ENCODE results near the gene SERTAD2.

DNA sequence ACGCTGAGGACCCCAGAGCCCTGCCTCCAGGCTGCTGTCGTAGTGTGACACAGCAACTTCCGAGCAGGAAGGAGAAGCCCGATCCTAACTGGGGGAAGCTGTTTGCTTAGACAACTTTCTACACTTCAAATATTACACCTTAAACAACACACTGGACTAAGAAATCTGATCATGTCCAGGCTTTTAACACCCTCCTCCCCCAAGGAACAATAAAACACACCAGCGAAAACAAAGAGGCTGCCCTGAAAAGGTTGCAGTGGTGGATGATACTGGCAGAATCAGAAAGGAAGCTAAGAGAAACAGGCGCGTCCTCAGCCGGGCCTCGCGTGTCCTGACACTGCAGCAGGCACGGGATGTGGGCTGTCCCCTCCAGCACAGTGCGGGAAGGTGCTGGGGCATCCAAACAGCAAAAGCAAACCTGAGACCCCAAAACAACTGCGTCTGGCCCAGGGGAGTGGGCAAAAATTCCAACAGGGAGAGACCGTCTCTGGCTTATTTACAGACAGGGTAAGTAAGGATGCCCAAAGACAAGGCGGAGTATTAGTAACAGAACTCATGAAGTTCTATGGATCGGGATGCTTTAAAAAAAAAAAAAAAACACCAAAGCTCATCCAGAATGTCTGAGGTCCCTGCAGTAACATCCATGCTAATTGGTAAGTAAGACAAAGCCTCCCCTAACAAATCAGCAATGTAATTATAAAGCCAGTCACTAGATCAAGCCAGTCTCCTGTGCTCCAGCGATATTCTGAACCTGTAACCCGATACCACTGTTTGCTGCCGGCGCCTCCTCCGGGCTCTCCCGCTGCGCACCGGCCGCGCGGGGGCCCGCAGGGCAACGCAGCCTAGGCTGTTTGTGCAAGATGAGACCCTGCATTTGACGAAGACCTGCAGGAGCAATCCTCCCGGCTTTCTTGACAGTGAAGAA, 9.0 kb downstream of the SERTAD2 start:
- TF ChIP-seq POLR2AphosphoS5 (IDR thresholded peaks at IDR 0.05), result peak; percentile 54
- TF ChIP-seq, protein P1, sequence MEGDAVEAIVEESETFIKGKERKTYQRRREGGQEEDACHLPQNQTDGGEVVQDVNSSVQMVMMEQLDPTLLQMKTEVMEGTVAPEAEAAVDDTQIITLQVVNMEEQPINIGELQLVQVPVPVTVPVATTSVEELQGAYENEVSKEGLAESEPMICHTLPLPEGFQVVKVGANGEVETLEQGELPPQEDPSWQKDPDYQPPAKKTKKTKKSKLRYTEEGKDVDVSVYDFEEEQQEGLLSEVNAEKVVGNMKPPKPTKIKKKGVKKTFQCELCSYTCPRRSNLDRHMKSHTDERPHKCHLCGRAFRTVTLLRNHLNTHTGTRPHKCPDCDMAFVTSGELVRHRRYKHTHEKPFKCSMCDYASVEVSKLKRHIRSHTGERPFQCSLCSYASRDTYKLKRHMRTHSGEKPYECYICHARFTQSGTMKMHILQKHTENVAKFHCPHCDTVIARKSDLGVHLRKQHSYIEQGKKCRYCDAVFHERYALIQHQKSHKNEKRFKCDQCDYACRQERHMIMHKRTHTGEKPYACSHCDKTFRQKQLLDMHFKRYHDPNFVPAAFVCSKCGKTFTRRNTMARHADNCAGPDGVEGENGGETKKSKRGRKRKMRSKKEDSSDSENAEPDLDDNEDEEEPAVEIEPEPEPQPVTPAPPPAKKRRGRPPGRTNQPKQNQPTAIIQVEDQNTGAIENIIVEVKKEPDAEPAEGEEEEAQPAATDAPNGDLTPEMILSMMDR (IDR thresholded peaks at IDR 0.05), result peak in 1 of 4 experiments; percentile 21
